Smooth muscle cell (in vitro differentiated cells): ENCODE measurements around the gene JDP2. TPM values are rescaled to one million over a fixed set of nuclear protein-coding genes. Genes with fewer than 3 reads are reported as not detected.

Experiments used
- DNase-seq: peaks from one replicate; lab custom pipeline; 2025; ENCODE audit not compliant: unreplicated experiment; lab: John Stamatoyannopoulos, UW
- H2AFZ ChIP-seq: fragments of 200-600 bp; sonication (generic); 2 replicates; pipeline ENCODE4 v1.6.0; 2016; ENCODE audit warnings: antibody characterized with exemption, low read depth, mild to moderate bottlenecking
- H3F3A ChIP-seq: fragments of 200-600 bp; sonication (generic); 2 replicates; pipeline ENCODE4 v1.6.0; 2017; ENCODE audit warnings: antibody characterized with exemption, low read depth
- H3K27ac ChIP-seq: fragments of 200-600 bp; sonication (generic); 2 replicates; pipeline ENCODE4 v1.5.1; 2016; ENCODE audit warnings: low read depth, mild to moderate bottlenecking
- H3K27me3 ChIP-seq: fragments of 200-600 bp; sonication (generic); 2 replicates; pipeline ENCODE4 v1.6.1; 2016; ENCODE audit warnings: low read depth, mild to moderate bottlenecking
- H3K36me3 ChIP-seq: fragments of 200-600 bp; sonication (generic); 2 replicates; pipeline ENCODE4 v1.5.1; 2016; ENCODE audit warnings: low read depth
- H3K4me1 ChIP-seq: fragments of 200-600 bp; sonication (generic); 2 replicates; pipeline ENCODE4 v1.5.1; 2016; ENCODE audit warnings: low read depth
- H3K4me2 ChIP-seq: fragments of 200-600 bp; sonication (generic); 2 replicates; pipeline ENCODE4 v1.6.0; 2016; ENCODE audit warnings: mild to moderate bottlenecking
- H3K4me3 ChIP-seq: fragments of 200-600 bp; sonication (generic); 2 replicates; pipeline ENCODE4 v1.5.1; 2016; ENCODE audit warnings: mild to moderate bottlenecking
- H3K79me2 ChIP-seq: fragments of 200-600 bp; sonication (generic); 2 replicates; pipeline ENCODE4 v1.6.0; 2016; ENCODE audit warnings: low read depth, mild to moderate bottlenecking
- H3K9ac ChIP-seq: fragments of 200-600 bp; sonication (generic); 2 replicates; pipeline ENCODE4 v1.6.0; 2016; ENCODE audit warnings: low read depth
- H3K9me3 ChIP-seq: fragments of 200-600 bp; sonication (generic); replicated peaks from 2 replicates; pipeline ENCODE4 v1.5.1; 2016; ENCODE audit warnings: low read depth
- H4K20me1 ChIP-seq: fragments of 200-600 bp; sonication (generic); 2 replicates; pipeline ENCODE4 v1.6.0; 2016; ENCODE audit warnings: low read depth
- WGBS: methylation state at CpG from one replicate; pipeline ENCODE4 v1.1.7; 2016; ENCODE audit warnings: low lambda C conversion rate; 5-methylcytosine and 5-hydroxymethylcytosine counted together
- polyA plus RNA-seq: library from polyadenylated mRNA; unstranded; fragments of >200 nt; fragmentation: Nextera tagmentation; extraction: Ambion mirVana; gene quantifications from 2 replicates; pipeline ENCODE4 v1.2.1, GENCODE V29; 2016
- total RNA-seq: library from RNA; depleted of rRNA; stranded (reverse); fragments of >200 nt; gene quantifications from 2 replicates; pipeline ENCODE4 v1.2.3, GENCODE V29; 2014
- TF ChIP-seq, protein P1 (sequence below): fragments of 200-600 bp; sonication (generic); IDR thresholded peaks from 2 replicates; pipeline ENCODE4 v1.5.1; 2017; ENCODE audit warnings: borderline replicate concordance, mild to moderate bottlenecking, antibody characterized with exemption; ENCODE audit not compliant: insufficient read depth, poor library complexity, severe bottlenecking

The JDP2 gene, protein sequence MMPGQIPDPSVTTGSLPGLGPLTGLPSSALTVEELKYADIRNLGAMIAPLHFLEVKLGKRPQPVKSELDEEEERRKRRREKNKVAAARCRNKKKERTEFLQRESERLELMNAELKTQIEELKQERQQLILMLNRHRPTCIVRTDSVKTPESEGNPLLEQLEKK
- total RNA-seq = 70.3 and 71.2 TPM in 2 replicates
- polyA plus RNA-seq = 98.9 and 126 TPM in 2 replicates

DNA sequence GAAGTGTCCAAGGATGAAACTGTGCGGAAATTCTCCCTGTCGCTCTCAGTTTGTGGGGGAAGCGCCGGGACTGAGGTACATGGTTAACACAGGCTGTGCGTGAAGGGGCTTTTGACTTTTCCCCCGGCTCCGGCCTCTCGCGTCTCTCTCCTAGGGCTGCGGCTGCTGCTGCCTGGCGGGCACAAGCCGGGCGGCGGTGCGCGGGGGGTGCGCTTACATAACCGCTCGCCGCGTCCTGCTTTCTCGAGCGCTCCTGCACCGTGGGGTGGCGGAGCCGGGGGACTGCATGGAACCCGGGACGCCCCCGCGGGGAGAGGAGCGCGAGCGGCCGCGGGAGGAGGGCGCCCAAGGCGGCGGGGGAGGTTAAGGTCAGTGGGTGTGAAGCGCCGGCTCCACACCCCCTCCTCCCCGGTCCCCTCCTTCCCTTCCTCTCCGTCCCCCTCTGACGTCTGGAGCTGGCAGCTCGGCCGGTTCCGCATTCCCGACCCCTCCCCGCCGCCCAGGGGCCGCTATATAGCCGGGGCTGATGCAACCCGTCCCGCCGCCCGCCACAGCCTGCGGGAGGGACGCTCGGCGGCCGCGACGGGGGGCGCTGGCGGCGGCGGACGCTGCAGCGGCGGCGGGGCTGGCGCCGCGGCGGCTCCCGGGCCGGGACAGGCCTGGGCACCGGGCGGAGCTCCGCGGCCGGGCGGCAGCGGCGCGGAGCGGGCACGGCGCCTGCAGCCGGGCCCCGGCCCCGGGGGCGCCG lies at the start of gene JDP2:
TSS of gene JDP2 (plus strand) at position 541 of the 748 bp plus-strand sequence. CDS start 9,899 bp downstream, outside the sequence.
- H3K27me3 ChIP-seq = no peaks in the 10 kb centered on the region
- H3K4me2 ChIP-seq = peak within 1 kb of the TSS; percentile 95
- 2% methylated on average over 28 of the region's 93 CpGs for whole genome bisulfite sequencing
- H3K4me3 ChIP-seq = peak within 1 kb of the TSS; percentile 93
- peaks cover 45% of the 10 kb centered on the region for H3K79me2 ChIP-seq
- peak within 1 kb of the TSS; percentile 79 for H3K9ac ChIP-seq
- peak within 1 kb of the TSS; percentile 85 for H3K27ac ChIP-seq
- peak within 1 kb of the TSS; percentile 84 for H2AFZ ChIP-seq
- TF ChIP-seq, protein P1, sequence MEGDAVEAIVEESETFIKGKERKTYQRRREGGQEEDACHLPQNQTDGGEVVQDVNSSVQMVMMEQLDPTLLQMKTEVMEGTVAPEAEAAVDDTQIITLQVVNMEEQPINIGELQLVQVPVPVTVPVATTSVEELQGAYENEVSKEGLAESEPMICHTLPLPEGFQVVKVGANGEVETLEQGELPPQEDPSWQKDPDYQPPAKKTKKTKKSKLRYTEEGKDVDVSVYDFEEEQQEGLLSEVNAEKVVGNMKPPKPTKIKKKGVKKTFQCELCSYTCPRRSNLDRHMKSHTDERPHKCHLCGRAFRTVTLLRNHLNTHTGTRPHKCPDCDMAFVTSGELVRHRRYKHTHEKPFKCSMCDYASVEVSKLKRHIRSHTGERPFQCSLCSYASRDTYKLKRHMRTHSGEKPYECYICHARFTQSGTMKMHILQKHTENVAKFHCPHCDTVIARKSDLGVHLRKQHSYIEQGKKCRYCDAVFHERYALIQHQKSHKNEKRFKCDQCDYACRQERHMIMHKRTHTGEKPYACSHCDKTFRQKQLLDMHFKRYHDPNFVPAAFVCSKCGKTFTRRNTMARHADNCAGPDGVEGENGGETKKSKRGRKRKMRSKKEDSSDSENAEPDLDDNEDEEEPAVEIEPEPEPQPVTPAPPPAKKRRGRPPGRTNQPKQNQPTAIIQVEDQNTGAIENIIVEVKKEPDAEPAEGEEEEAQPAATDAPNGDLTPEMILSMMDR = no peak
- H4K20me1 ChIP-seq = peaks cover 41% of the 10 kb centered on the region
- peak; percentile 89 for DNase-seq
- H3K36me3 ChIP-seq = no peaks in the 10 kb centered on the region
- peaks cover 21% of the 10 kb centered on the region for H3K4me1 ChIP-seq
- H3K9me3 ChIP-seq = no peaks in the 10 kb centered on the region
- H3F3A ChIP-seq = peaks cover 11% of the 10 kb centered on the region

DNA sequence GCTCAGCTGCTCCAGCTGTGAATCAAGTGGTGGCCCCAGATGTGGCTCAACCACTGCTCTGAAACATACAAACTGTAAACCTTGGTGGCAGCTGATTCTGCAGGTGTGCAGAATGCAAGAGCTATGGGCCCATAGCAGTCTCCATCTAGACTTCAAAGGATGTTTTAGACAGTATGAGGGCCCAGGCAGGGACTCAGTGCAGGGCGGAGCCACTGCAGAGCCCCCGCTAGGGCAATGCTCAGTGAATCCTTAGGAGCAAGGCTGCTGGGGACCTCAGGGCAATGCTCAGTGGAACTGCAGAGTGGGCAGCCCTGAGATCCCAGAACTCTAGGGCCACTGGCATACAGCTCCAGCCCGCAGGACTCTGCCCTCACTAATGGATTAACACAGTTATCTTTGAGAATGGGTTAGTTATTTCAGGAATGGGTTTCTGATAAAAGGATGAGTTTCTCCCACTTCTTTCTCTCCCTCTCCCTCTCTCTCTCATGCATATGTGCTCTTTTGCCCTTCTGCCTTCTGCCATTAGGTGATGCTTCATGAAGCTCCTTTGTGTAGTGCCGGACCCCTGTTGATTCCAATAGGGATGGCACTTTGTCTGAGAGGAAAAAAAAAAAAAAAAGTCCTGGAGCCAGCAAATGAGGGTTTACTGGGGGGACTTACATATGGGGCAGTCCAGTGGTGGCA lies 48.4 kb upstream of the JDP2 start:
- no peaks in the 10 kb centered on the region for H3K9me3 ChIP-seq
- TF ChIP-seq, protein P1 = no peak
- no peaks in the 10 kb centered on the region for H4K20me1 ChIP-seq
- H3F3A ChIP-seq = no peaks in the 10 kb centered on the region
- H2AFZ ChIP-seq = no peak overlapping the region
- H3K27ac ChIP-seq = no peak overlapping the region
- DNase-seq = no peak
- H3K9ac ChIP-seq = no peak overlapping the region
- H3K4me1 ChIP-seq = peaks cover 19% of the 10 kb centered on the region
- H3K27me3 ChIP-seq = no peaks in the 10 kb centered on the region
- no peaks in the 10 kb centered on the region for H3K79me2 ChIP-seq
- no peaks in the 10 kb centered on the region for H3K36me3 ChIP-seq
- WGBS = 81% methylated on average over 4 of the region's 4 CpGs
- no peak overlapping the region for H3K4me2 ChIP-seq
- H3K4me3 ChIP-seq = no peak overlapping the region

DNA sequence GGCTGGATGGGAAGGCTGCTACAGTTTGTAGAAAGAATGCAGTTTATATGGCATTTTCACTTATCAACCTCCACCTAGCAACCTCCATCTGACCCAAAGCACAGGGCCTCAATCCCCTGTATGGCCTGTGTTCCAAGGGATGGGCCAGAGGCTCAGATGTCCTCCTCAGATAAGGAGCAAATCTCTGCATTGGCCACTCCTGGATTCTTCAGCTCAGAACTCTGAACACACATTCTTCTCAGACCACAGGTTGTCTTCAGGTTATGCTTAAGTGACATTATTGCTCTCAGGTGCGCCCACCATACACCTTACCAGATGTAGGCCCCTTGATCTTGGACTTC lies 47.9 kb upstream of the JDP2 start:
- no peaks in the 10 kb centered on the region for H3K79me2 ChIP-seq
- no peak overlapping the region for H3K9ac ChIP-seq
- H3K4me3 ChIP-seq = no peak overlapping the region
- H3K27me3 ChIP-seq = no peaks in the 10 kb centered on the region
- H3K9me3 ChIP-seq = no peaks in the 10 kb centered on the region
- H4K20me1 ChIP-seq = no peaks in the 10 kb centered on the region
- WGBS = 89% methylated on average over 1 of the region's 1 CpG
- no peak overlapping the region for H2AFZ ChIP-seq
- peak overlapping the region; percentile 3 for H3K4me2 ChIP-seq
- no peak for DNase-seq
- TF ChIP-seq, protein P1 = no peak
- H3K36me3 ChIP-seq = no peaks in the 10 kb centered on the region
- no peaks in the 10 kb centered on the region for H3F3A ChIP-seq
- H3K27ac ChIP-seq = no peak overlapping the region
- H3K4me1 ChIP-seq = peaks cover 19% of the 10 kb centered on the region
